ENCODE measurements around the gene BOLA1. TPM values are rescaled to one million over a fixed set of nuclear protein-coding genes. Genes with fewer than 3 reads are reported as not detected.
A peak's percentile ranks its signal among the peaks of the same experiment; 100 is the strongest.
"Not testable (repeated sequence)": the region's sequence is repeated elsewhere in the genome, so short reads cannot be mapped to it uniquely, and the experiment has no call there.

BOLA1 gene, protein sequence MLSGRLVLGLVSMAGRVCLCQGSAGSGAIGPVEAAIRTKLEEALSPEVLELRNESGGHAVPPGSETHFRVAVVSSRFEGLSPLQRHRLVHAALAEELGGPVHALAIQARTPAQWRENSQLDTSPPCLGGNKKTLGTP
- 10 to 100 TPM; 23.1 to 26.7 TPM for total RNA-seq

DNA sequence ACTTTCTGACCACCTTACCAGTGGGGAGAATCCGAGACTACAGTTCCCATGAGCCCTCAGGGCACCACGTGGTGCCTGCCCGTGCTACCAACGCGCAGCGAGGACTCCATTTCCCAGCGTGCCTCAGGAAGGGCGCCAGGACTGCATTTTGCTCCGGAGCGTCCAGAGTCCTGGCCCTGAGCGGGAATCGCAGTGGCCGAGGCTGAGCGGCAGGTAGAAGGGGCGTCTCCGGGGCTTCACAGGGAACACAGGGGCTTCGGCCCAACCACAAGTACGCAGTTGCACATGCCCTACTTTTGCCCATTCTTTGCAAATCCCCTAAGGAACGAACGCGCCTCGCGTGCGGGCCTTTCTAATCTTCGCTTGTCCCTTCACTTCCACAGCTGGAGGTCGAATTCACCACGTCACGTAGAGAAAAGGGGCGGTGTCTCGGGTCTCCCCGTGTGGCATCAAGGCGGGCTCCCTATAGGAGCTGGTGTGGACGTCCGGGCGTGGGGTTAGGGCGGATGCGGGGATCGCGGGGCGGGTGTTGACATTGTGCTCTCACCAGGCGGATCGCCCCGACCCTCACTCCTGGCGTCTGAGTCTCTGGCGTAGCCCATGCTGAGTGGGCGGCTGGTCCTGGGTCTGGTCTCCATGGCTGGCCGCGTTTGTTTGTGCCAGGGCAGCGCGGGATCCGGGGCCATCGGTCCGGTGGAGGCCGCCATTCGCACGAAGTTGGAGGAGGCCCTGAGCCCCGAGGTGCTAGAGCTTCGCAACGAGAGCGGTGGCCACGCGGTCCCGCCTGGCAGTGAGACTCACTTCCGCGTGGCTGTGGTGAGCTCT lies at the start of gene BOLA1:
Gene BOLA1 (plus strand): TSS at position 109 of the 825 bp plus-strand sequence. CDS start 492 bp downstream, at position 601.
- ATAC-seq (replicated peaks): peak; percentile 99
- H3K36me3 Mint-ChIP-seq (ENCODE audit: low read depth): peaks cover 19% of the 10 kb centered on the region
- peaks cover 4% of the 10 kb centered on the region for H3K9me3 Mint-ChIP-seq
- peak within 1 kb of the TSS; percentile 90 for H3K4me3 Mint-ChIP-seq
- H3K27me3 Mint-ChIP-seq: no peaks in the 10 kb centered on the region
- peak within 1 kb of the TSS; percentile 95 for H3K27ac Mint-ChIP-seq
- H3K4me1 Mint-ChIP-seq: peaks cover 17% of the 10 kb centered on the region

DNA sequence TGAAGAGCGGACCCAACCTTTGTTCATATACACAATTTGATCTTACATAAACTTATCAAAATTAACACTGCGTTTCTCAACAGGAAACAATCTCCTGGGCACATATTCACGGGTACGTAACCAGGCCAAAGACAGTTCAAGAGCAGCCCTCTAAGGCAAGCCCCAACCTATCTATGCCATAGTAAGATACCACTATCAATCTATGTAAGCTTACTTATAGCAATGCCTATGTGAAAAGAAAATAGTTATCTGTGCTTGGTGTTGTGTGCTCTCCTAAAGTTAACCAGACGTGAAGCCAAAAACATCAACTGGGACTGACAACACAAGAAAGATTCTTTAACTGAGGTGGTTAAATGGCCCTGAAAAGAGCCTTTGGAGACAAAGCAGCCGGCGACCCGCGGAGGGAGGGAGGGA lies 49.4 kb upstream of the BOLA1 start:
- no peaks in the 10 kb centered on the region for H3K27me3 Mint-ChIP-seq
- peak overlapping the region; percentile 88 for H3K4me3 Mint-ChIP-seq
- peaks cover 37% of the 10 kb centered on the region for H3K36me3 Mint-ChIP-seq (ENCODE audit: low read depth)
- H3K4me1 Mint-ChIP-seq: peaks cover 41% of the 10 kb centered on the region
- H3K9me3 Mint-ChIP-seq: no peaks in the 10 kb centered on the region
- H3K27ac Mint-ChIP-seq: peak overlapping the region; percentile 78
- ATAC-seq (replicated peaks): no peak

DNA sequence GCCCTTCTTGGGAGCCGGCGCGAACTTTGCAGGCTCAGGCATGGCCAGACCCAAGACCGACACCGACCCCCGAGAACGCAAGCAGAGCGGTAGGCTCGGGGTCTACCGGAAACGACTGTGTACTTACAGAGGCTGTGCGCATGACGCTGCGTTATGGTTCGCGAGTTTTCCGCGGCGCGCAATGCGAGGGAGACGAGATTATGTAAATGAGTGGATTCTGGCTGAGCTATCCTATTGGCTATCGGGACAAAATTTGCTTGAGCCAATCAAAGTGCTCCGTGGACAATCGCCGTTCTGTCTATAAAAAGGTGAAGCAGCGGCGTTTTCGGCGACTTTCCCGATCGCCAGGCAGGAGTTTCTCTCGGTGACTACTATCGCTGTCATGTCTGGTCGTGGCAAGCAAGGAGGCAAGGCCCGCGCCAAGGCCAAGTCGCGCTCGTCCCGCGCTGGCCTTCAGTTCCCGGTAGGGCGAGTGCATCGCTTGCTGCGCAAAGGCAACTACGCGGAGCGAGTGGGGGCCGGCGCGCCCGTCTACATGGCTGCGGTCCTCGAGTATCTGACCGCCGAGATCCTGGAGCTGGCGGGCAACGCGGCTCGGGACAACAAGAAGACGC lies 48.5 kb upstream of the BOLA1 start:
- Mint-ChIP-seq H3K4me1 (peaks cover 32% of the 10 kb centered on the region), H3K36me3 (ENCODE audit: low read depth) (peaks cover 29% of the 10 kb centered on the region)
- H3K4me3 Mint-ChIP-seq, H3K27me3 Mint-ChIP-seq, H3K9me3 Mint-ChIP-seq, H3K27ac Mint-ChIP-seq: not testable (repeated sequence)
- ATAC-seq (replicated peaks): peak; percentile 73

DNA sequence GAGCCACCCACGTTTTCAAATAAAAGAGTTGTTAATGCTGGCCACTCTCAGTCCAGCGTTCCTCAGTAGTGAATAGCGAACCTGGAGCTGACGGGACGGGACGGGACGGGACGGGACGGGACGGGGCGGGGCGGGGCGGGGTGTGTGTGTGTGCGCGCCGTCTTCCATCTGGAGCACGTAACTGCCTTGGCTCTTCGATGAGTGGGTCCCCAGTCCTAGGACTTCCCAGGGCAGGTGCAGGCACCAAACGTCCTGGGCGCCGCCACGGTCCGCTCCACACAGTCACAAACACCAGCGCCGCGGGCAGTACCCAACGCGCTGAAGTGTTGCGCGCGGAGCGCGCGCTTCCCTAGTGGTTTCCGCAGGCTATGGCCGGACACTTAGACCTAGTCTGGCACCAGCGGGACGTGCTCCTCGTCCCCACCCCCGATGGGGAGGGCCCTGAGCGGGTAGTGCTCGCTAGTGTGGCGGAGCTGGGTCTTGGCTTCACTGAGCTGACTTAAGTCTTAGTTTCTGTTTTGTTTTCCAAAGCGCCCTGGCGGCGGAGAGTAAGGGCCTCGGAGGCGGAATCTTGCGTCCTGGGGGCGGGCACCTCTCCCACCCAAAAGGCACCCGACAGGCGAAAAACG lies 47.7 kb upstream of the BOLA1 start:
- not testable (repeated sequence) for H3K9me3 Mint-ChIP-seq, H3K27me3 Mint-ChIP-seq, H3K27ac Mint-ChIP-seq, H3K4me3 Mint-ChIP-seq
- Mint-ChIP-seq H3K36me3 (ENCODE audit: low read depth) (peaks cover 25% of the 10 kb centered on the region), H3K4me1 (peaks cover 28% of the 10 kb centered on the region)
- ATAC-seq (replicated peaks): peak; percentile 63

DNA sequence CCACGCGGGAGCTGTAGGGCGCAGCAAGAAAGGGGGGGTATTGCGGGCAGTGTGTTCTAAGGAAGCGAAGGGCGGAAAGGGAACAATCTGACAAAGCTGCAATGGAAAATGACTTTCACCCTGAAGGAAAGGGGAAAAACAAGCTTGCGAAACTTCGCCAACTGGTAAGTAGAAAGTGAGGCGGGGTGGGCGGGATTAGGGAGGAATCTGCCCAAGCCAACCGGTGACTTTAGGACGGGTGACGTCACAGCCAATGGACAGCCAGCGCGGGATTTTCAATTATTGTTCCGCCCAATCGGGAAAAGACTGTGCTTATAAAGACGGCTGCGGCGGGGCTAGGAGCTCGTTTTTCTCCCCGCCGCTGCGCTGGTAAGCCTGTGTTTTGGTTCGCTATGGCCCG lies 47.1 kb upstream of the BOLA1 start:
- not testable (repeated sequence) for H3K4me3 Mint-ChIP-seq, H3K27me3 Mint-ChIP-seq, H3K9me3 Mint-ChIP-seq, H3K27ac Mint-ChIP-seq
- H3K4me1 Mint-ChIP-seq: peaks cover 23% of the 10 kb centered on the region
- peaks cover 19% of the 10 kb centered on the region for H3K36me3 Mint-ChIP-seq (ENCODE audit: low read depth)
- peak; percentile 39 for ATAC-seq (replicated peaks)

DNA sequence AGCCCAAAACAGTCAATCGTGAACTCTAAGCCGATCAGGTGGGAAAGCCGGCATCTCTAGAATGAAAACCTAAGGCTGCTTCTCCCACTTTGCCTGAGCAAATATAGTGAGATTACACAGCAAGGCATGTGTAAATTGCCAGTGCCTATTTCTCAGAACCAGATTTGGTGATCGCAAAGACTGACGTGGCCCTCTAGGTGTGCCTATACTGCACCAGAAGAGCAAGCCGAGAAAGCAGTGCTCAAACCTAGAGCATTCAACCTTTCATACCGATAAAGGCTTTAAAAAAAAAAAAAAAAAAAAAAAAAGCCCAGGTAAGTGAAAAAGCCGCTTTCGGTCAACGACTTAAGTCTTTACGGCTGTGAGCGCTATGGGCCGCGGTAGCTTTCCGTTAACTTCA lies 39.1 kb upstream of the BOLA1 start:
- peak; percentile 36 for ATAC-seq (replicated peaks)
- H3K36me3 Mint-ChIP-seq (ENCODE audit: low read depth); H3K4me1 Mint-ChIP-seq; H3K4me3 Mint-ChIP-seq; H3K27ac Mint-ChIP-seq; H3K9me3 Mint-ChIP-seq; H3K27me3 Mint-ChIP-seq: not testable (repeated sequence)

DNA sequence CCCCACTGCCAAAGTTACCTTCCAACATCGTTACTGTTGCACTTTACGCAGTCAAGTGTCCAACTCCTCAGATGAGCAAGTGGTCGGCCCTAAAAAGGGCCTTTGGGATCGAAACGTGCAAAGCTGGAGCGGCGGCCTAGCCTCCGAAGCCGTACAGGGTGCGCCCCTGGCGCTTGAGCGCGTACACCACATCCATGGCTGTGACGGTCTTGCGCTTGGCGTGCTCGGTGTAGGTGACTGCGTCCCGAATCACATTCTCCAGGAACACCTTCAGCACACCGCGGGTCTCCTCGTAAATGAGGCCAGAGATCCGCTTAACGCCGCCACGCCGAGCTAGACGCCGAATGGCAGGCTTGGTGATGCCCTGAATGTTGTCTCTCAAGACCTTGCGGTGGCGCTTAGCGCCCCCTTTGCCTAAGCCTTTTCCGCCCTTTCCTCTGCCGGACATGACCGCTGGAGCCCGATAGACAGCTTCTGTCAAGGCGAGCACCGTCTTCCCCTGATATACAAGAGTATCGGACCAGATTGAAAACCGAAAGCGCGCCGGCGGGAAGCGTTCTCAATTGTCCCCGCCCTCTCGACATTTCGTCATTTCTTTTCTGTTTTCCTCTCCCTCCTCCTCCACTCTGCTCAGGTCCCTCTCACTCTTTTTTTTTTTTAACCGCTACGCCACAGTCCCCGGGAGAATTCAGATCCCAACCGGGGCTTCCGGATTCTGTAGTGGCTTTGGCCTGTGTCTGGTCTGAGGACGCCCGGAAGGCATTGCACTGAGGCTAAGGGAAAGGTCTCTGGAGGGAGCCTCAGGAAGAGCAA lies 38.5 kb upstream of the BOLA1 start:
- not testable (repeated sequence) for H3K36me3 Mint-ChIP-seq (ENCODE audit: low read depth); H3K27me3 Mint-ChIP-seq; H3K9me3 Mint-ChIP-seq; H3K4me3 Mint-ChIP-seq; H3K27ac Mint-ChIP-seq; H3K4me1 Mint-ChIP-seq
- peak; percentile 83 for ATAC-seq (replicated peaks)

DNA sequence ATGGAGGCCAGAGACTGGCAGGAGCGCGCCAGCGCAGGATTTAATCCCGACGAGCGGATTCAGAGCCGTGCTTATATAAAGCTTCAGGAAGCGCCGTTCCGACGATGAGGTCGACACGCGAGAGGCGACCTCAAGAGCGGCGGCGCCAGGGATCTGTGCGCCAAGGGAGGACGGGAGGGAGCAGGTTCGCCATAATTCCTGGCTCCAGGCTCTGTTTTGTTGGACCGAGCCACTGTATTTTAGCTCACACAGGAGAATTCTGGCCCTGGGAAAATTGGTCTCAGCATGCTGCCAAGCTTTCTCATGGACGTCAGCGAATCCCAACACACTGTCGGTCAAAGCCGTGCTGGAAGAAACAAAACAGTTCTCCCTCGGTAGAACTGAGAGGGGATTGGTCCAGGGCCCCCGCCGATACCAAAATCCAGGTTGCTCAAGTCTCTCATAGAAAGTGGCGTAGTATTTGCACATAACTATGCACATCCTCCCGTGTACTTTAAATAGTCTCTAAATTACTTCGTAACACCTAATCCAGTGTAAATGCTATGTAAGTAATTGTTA lies 37.8 kb upstream of the BOLA1 start:
- not testable (repeated sequence) for H3K4me3 Mint-ChIP-seq; H3K36me3 Mint-ChIP-seq (ENCODE audit: low read depth); H3K9me3 Mint-ChIP-seq; H3K27ac Mint-ChIP-seq; H3K27me3 Mint-ChIP-seq; H3K4me1 Mint-ChIP-seq
- ATAC-seq (replicated peaks): peak; percentile 11

DNA sequence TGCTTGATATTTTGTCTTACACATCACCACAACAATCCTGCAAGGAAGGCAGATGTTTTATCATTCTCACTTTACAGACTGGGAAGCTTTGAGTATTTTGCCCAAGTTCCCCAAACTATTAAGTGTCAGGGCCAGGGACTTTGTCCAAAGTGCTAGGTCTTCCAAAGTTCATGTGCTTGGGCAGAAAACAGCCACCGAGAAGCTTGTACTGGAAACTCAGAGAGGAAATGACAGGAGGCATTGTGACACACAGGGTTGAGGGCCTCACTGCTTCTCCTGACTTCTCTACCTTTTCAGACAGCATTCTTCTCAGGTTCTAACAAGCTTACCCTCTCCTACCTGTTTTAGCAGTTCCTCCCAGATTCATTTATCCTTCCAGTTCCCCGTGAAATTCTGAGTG lies 32.5 kb upstream of the BOLA1 start:
- ATAC-seq (replicated peaks); H3K9me3 Mint-ChIP-seq; H3K27ac Mint-ChIP-seq; H3K36me3 Mint-ChIP-seq (ENCODE audit: low read depth); H3K27me3 Mint-ChIP-seq; H3K4me1 Mint-ChIP-seq; H3K4me3 Mint-ChIP-seq: not testable (repeated sequence)

DNA sequence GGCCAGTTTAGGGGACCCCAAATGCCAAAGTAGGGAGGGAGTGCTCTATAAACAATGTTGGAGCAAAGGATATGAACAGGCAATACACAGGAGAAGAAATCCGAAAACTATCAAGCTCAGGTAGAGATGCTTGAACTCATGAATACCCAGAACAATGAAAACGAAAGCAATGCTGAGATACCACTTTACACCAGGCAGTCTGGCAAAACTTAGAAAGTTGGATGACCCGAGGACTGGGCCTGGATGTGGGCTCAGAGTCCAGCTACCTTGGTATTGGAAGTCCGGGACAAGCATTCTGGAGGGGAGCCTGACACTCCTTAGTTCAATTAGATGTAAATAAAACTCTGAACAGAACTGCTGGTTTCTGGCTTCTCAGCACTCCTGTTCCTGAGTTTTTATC lies 26.3 kb upstream of the BOLA1 start:
- not testable (repeated sequence) for ATAC-seq (replicated peaks); H3K27me3 Mint-ChIP-seq; H3K4me1 Mint-ChIP-seq; H3K9me3 Mint-ChIP-seq; H3K27ac Mint-ChIP-seq; H3K4me3 Mint-ChIP-seq; H3K36me3 Mint-ChIP-seq (ENCODE audit: low read depth)

DNA sequence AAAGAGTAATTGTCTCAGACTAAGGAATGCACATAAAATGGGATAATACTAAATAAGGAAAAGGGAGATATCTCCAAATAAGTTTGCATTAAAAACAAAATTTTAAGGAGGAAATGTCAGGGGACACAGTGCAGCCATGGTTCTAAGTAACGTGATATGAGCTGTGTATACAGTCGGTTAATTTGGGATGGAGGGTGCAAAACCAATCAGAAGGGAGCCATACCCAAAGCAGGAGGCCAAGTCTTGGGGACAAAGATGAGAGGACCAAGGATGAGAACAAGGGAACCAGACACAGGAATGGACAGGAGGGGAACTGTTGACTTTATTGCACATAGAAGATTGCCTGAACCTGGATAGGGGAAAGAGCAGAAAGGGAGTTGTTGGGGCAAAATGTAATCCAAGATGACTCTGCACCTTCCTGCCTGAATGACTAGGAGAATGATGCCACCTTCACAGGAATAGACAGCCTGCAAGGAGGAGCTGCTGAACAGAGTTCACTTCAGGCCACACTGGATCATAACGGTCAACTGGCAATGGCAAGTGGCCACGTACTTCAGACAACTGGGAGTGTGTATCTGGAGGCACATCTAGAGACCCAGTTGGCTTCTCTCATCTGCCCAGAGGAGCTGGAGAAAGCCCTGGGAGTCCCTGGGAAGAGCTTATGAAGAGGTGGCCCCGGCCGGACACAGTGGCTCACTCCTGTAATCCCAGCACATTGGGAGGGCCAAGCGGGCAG lies 22.0 kb upstream of the BOLA1 start:
- Mint-ChIP-seq H3K4me1 (peaks cover 15% of the 10 kb centered on the region), H3K27me3 (no peaks in the 10 kb centered on the region), H3K27ac (no peak overlapping the region), H3K36me3 (ENCODE audit: low read depth) (no peaks in the 10 kb centered on the region), H3K4me3 (no peak overlapping the region), H3K9me3 (no peaks in the 10 kb centered on the region)
- ATAC-seq (replicated peaks): no peak

DNA sequence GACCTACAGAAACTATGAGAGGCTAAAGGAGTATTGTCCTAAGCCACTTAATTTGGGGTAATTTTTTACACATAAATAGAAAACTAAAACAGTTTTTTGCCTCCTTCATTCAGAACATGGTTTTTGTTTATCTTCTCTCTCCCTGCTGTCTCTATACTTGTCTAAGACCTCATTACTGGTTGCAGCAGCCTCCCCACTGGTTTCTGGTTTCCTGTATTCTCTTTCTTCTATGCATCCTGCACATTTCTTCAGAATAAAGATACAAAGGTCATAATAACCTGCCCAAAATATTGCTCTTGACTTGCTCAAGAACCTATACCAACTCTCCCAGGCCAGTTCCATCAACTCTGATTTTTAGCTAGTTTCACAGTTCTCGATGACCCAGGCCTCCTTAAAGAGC lies 19.8 kb upstream of the BOLA1 start:
- H3K4me1 Mint-ChIP-seq: peaks cover 16% of the 10 kb centered on the region
- H3K36me3 Mint-ChIP-seq (ENCODE audit: low read depth): no peaks in the 10 kb centered on the region
- H3K4me3 Mint-ChIP-seq: peak overlapping the region; percentile 59
- ATAC-seq (replicated peaks): peak; percentile 39
- no peaks in the 10 kb centered on the region for H3K27me3 Mint-ChIP-seq
- no peaks in the 10 kb centered on the region for H3K9me3 Mint-ChIP-seq
- H3K27ac Mint-ChIP-seq: peak overlapping the region; percentile 82

DNA sequence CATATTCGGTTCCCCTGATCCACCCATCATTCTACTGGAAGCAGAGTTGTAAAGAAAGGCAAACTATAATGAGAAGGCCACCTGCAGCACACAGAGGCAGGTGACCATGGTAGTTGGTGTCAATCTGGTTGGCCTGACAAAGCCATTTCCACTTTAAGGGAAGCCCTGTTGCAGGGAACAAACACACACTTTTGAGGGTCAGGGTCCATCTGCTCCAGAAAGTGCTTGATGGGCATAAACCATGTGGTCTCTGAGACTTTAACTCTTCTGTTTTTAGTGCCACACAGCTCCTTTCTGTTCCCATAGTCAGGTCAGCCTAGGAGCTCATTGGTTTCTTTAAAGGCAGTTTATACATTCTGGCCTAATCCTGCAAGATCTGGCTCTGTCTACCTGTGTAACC lies 17.5 kb upstream of the BOLA1 start:
- peak overlapping the region; percentile 31 for H3K27ac Mint-ChIP-seq
- no peaks in the 10 kb centered on the region for H3K36me3 Mint-ChIP-seq (ENCODE audit: low read depth)
- no peak for ATAC-seq (replicated peaks)
- no peak overlapping the region for H3K4me3 Mint-ChIP-seq
- H3K4me1 Mint-ChIP-seq: peaks cover 16% of the 10 kb centered on the region
- no peaks in the 10 kb centered on the region for H3K9me3 Mint-ChIP-seq
- H3K27me3 Mint-ChIP-seq: no peaks in the 10 kb centered on the region

Measured in activated T-helper 17 cell treated with anti-CD3 and anti-CD28 coated beads, Interleukin-2, amount 50 U/mL, for 72 hours (primary cell).